NB4 (cell line): Measurements from ENCODE around the gene DLEC1.

Source experiments
- DNase-seq: peaks from one replicate; pipeline ENCODE4 v3.0.0; 2010; ENCODE audit warnings: low read depth
- H3K4me3 ChIP-seq: one replicate; pipeline ENCODE4 v1.5.1; 2011; ENCODE audit warnings: mild to moderate bottlenecking, low read depth, low read length, moderate library complexity
- MAX ChIP-seq: IDR thresholded peaks from 2 replicates; pipeline ENCODE4 v1.6.1; 2011; ENCODE audit warnings: low read depth, low read length
- MYC ChIP-seq: IDR thresholded peaks from 2 replicates; pipeline ENCODE4 v1.6.1; 2011; ENCODE audit warnings: low read depth, low read length
- POLR2A ChIP-seq: IDR thresholded peaks from 2 replicates; pipeline ENCODE4 v1.6.1; 2011; ENCODE audit warnings: mild to moderate bottlenecking; ENCODE audit not compliant: insufficient read length; ENCODE audit errors: extremely low read depth
- TF ChIP-seq, protein P1 (sequence below): IDR thresholded peaks from one replicate; pipeline ENCODE4 v1.5.1; 2012; ENCODE audit warnings: low read depth, low read length

DLEC1 gene

GRCh38 chr3:38114052-38114874 lies 75.3 kb downstream of the DLEC1 start:
- no peak for DNase-seq
- TF ChIP-seq POLR2A (no peak), MAX (no peak), MYC (no peak)
- TF ChIP-seq, protein P1, sequence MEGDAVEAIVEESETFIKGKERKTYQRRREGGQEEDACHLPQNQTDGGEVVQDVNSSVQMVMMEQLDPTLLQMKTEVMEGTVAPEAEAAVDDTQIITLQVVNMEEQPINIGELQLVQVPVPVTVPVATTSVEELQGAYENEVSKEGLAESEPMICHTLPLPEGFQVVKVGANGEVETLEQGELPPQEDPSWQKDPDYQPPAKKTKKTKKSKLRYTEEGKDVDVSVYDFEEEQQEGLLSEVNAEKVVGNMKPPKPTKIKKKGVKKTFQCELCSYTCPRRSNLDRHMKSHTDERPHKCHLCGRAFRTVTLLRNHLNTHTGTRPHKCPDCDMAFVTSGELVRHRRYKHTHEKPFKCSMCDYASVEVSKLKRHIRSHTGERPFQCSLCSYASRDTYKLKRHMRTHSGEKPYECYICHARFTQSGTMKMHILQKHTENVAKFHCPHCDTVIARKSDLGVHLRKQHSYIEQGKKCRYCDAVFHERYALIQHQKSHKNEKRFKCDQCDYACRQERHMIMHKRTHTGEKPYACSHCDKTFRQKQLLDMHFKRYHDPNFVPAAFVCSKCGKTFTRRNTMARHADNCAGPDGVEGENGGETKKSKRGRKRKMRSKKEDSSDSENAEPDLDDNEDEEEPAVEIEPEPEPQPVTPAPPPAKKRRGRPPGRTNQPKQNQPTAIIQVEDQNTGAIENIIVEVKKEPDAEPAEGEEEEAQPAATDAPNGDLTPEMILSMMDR: no peak
- no peak overlapping the region for H3K4me3 ChIP-seq

DNA sequence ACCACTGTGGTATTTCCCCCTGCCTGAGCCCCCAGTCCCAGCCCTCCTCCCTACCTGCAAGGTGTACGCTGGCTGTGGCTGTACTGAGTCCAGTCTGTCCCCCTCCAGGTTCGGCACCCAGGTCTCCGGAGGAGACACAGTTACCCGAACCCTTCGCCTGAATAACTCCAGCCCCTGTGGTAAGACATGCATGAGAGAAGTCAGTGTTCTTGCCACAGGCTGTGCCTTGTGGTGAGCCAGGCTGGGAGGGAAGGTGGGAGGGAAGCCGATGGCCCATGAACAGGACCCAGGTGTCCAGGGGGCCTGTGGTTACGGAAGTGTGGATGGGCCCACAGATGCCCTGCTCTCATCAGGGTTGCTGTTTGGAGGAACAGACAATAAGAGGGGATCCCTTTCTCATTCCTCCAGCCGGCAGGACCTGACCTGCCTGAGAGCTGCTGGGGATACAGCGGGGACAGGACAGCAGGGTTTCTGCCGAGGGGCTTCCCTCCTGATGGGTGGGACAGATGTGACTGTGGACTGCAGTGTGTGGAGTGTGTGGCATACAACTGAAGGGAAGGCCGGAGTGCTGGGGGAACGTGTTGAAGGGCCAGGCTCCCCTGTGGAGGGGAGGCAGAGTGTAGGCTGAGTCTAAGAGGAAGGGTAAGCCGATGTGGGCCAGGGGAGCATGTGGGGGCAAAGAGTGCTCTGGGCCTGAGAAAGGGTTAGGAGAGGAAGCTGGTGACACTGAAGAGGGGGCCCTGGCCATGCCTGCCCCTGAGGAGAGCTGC lies 76.1 kb downstream of the DLEC1 start:
- no peak overlapping the region for H3K4me3 ChIP-seq
- no peak for DNase-seq
- TF ChIP-seq, protein P1: no peak
- no peak for TF ChIP-seq POLR2A
- no peak for TF ChIP-seq MYC
- no peak for TF ChIP-seq MAX

GRCh38 chr3:38115645-38116427 lies 76.8 kb downstream of the DLEC1 start:
- no peak overlapping the region for H3K4me3 ChIP-seq
- no peak for TF ChIP-seq MAX
- TF ChIP-seq, protein P1: no peak
- no peak for TF ChIP-seq POLR2A
- TF ChIP-seq MYC: no peak
- no peak for DNase-seq

DNA sequence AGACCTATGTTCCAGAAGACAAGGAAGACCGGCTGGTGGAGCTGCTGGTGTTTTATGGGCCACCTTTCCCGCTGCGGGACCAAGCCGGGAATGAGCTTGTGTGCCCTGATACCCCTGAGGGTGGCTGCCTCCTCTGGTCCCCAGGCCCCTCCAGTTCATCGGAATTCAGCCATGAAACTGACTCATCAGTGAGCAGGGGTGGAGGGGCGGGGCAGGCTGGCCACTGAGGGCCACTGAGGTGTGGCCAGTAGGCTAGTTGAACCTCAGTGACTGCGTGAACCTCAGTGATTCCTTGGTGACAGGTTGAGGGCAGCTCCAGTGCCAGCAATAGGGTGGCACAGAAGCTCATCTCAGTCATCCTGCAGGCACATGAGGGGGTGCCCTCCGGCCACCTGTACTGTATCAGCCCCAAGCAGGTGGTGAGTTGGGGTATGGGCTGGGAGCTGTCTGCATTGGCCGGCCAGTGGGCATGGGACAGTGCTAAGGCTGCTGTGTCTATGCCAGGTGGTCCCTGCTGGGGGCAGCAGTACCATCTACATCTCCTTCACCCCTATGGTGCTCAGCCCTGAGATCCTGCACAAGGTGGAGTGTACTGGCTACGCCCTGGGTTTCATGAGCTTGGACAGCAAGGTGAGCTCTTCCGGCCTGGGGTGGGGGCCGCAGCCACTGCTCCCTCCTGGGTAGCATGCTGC lies 77.6 kb downstream of the DLEC1 start:
- no peak overlapping the region for H3K4me3 ChIP-seq
- TF ChIP-seq MYC (no peak), MAX (no peak), POLR2A (no peak)
- TF ChIP-seq, protein P1: peak; percentile 32
- DNase-seq: peak; percentile 31

DNA sequence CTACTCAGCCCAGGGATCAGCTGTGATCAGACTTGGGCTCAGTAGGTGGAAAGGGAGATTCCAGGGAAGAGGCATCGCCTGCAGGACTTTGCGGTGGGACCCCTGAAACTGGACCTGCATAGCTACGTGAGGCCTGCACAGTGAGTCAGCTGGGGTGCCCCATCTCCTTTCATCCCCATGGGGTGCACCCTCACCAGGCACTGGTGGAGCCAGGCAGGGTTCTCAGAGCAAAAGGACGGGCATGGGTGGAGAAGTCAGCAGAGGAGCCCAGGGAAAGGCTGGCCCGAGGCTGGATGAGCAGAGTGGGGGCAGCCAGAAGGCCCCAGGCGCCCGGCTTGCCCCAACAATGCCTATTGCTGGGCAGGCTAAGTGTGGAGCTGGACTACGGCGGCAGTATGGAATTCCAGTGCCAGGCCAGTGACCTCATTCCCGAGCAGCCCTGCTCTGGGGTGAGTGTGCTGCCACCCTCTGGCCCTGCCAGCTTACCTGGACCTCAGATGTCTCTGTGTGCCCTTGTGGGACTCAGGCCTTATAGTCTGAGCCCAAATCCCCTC lies 78.2 kb downstream of the DLEC1 start:
- H3K4me3 ChIP-seq: no peak overlapping the region
- DNase-seq: no peak
- TF ChIP-seq, protein P1: no peak
- no peak for TF ChIP-seq POLR2A
- TF ChIP-seq MYC: no peak
- TF ChIP-seq MAX: no peak
